HEK293T (cell line): Measurements from ENCODE around the gene PHACTR3.

Experiments
- ARNT ChIP-seq: fragments of 450-650 bp; IDR thresholded peaks from 2 replicates; pipeline ENCODE4 v1.6.1; 2017; ENCODE audit warnings: mild to moderate bottlenecking
- BHLHE40 ChIP-seq: fragments of 450-650 bp; IDR thresholded peaks from 2 replicates; pipeline ENCODE4 v1.6.1; 2016; ENCODE audit warnings: mild to moderate bottlenecking, moderate library complexity, borderline replicate concordance
- ELF4 ChIP-seq: fragments of 450-650 bp; IDR thresholded peaks from 2 replicates; pipeline ENCODE4 v1.6.1; 2017; ENCODE audit warnings: antibody characterized with exemption
- FOXA1 ChIP-seq: fragments of 450-650 bp; IDR thresholded peaks from 2 replicates; pipeline ENCODE4 v1.6.1; 2016; ENCODE audit warnings: mild to moderate bottlenecking
- FOXK2 ChIP-seq: fragments of 450-650 bp; IDR thresholded peaks from 2 replicates; pipeline ENCODE4 v1.6.1; 2016; ENCODE audit warnings: mild to moderate bottlenecking
- FOXM1 ChIP-seq: fragments of 450-650 bp; IDR thresholded peaks from 2 replicates; pipeline ENCODE4 v1.6.1; 2017; ENCODE audit warnings: mild to moderate bottlenecking, borderline replicate concordance
- HDGF ChIP-seq: fragments of 450-650 bp; IDR thresholded peaks from 2 replicates; pipeline ENCODE4 v1.6.1; 2017; ENCODE audit warnings: antibody characterized with exemption, borderline replicate concordance
- LEF1 ChIP-seq: fragments of 450-650 bp; IDR thresholded peaks from 2 replicates; pipeline ENCODE4 v1.6.1; 2017; ENCODE audit warnings: mild to moderate bottlenecking, borderline replicate concordance
- NFRKB ChIP-seq: fragments of 450-650 bp; IDR thresholded peaks from 2 replicates; pipeline ENCODE4 v1.6.1; 2016; ENCODE audit warnings: mild to moderate bottlenecking, moderate library complexity
- SP1 ChIP-seq: fragments of 450-650 bp; IDR thresholded peaks from 2 replicates; pipeline ENCODE4 v1.6.1; 2017
- SUZ12 ChIP-seq: fragments of 450-650 bp; IDR thresholded peaks from 2 replicates; pipeline ENCODE4 v1.6.1; 2016; ENCODE audit warnings: mild to moderate bottlenecking
- TARDBP ChIP-seq: fragments of 450-650 bp; IDR thresholded peaks from 2 replicates; pipeline ENCODE4 v1.6.1; 2016
- ZNF384 ChIP-seq: fragments of 450-650 bp; IDR thresholded peaks from 2 replicates; pipeline ENCODE4 v1.6.1; 2016
- TF ChIP-seq, protein P1 (sequence below): fragments of 450-650 bp; IDR thresholded peaks from 2 replicates; pipeline ENCODE4 v1.6.1; 2016

DNA sequence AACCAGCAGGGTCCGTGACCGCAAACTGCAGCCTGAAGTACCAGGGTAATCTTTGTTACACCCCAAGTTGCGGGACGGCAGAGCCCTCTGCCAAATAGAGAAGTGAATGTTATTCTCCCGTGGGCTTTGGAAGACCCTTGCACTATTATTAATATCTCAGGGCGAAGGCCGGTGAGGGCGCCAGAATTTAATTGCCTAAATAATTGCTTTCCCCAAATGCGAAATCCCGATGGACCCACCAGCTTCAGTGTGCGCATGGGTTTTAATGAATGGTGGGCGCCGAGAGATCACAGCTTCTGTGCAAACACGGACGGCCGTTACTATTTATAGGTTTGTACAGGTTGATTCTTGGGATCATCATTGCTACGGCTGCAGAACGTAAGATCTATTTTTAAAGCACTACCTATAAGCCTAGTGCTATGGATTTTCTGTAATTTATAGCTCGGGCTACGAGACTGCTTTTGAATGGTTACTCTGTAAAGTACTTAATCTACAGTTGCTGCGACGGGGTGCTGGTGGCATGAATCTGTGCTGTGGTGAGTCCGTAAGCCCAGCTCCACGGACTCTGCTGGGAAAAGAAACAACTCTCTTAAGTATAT, 15.2 kb upstream of the PHACTR3 start:
- TF ChIP-seq LEF1, result no peak
- no peak for TF ChIP-seq FOXM1
- TF ChIP-seq SP1, result no peak
- TF ChIP-seq FOXA1, result no peak
- TF ChIP-seq ARNT, result no peak
- no peak for TF ChIP-seq ELF4
- no peak for TF ChIP-seq FOXK2
- TF ChIP-seq, protein P1, sequence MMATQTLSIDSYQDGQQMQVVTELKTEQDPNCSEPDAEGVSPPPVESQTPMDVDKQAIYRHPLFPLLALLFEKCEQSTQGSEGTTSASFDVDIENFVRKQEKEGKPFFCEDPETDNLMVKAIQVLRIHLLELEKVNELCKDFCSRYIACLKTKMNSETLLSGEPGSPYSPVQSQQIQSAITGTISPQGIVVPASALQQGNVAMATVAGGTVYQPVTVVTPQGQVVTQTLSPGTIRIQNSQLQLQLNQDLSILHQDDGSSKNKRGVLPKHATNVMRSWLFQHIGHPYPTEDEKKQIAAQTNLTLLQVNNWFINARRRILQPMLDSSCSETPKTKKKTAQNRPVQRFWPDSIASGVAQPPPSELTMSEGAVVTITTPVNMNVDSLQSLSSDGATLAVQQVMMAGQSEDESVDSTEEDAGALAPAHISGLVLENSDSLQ, result no peak
- no peak for TF ChIP-seq NFRKB
- no peak for TF ChIP-seq BHLHE40
- TF ChIP-seq HDGF, result no peak
- no peak for TF ChIP-seq SUZ12
- TF ChIP-seq ZNF384, result no peak
- no peak for TF ChIP-seq TARDBP
